Ureter (tissue), 1 donor: ENCODE data around the gene MAP4K3. TPM values are rescaled to one million over a fixed set of nuclear protein-coding genes. Genes with fewer than 3 reads are reported as not detected.

Experiments
- total RNA-seq: library from RNA; stranded (reverse); gene quantifications from one replicate; pipeline ENCODE4 v1.2.4, GENCODE V29; 2023
- donor health status: DM: yes; HTN: yes; CAD: no.

Gene MAP4K3
- total RNA-seq, 1 donor from 2014 or later, result 73.3 TPM

Other genes starting within 250 kb of the MAP4K3 start
- gene CDKL4, start 193.3 kb downstream of the MAP4K3 start, total RNA-seq, result 0.44 TPM
- gene TMEM178A, start 228.6 kb upstream of the MAP4K3 start, total RNA-seq, result 2.9 TPM